Right renal cortex interstitium (tissue), 3 donors: ENCODE data around the gene TRMT2A. TPM values are rescaled to one million over a fixed set of nuclear protein-coding genes. Genes with fewer than 3 reads are reported as not detected.

Experiments
- DNase-seq, 3 donors: peaks; one replicate each; pipeline ENCODE4 v3.0.0-alpha.2; 2013; ENCODE audit warnings: low read depth in 3 of 3, low spot score in 2 of 3
- polyA plus RNA-seq, 3 donors: library from polyadenylated mRNA; unstranded; fragments of 120-200 nt; gene quantifications; one replicate each; pipeline ENCODE4 v1.2.1, GENCODE V29; 2013; ENCODE audit not compliant: insufficient read length in 3 of 3

Gene TRMT2A
- polyA plus RNA-seq, 3 donors, result 40.9 to 48.2 (median 41.4) TPM

DNA sequence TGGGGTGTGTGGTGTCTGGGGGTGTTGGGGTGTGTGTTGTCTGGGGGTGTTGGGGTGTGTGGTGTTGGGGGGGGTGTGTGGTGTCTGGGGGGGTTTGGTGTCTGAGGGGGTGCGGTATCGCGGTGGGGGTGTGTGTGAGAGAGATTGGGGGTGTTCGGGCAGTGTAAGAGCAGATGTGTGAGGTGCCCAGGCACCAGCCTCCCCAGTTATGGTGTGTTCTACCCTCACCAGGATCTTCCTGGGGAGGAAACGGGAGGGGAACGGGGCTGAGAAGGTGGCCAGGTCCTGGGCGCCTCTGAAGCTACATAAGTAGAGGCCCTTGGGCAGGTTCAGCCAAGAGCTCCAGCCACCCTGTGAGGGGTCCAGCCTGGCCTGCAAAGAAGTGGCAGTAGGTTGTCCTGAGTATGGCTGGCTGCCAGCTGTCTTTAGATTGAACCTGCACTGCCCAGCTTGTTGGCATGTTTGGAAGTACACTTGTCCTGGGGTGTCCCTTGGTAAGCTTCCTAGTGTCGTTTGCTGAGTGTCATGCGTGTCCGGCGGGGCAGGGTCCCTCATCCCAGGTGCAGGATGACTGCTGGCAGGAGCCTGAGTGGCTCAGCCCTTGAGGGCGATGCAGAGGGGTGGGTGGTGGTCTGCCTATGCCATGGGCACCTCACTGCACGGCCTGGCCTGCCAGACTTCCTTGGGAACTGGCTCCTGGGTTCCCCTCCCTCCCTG lies 6.5 kb upstream of the TRMT2A start:
- no peak for DNase-seq

DNA sequence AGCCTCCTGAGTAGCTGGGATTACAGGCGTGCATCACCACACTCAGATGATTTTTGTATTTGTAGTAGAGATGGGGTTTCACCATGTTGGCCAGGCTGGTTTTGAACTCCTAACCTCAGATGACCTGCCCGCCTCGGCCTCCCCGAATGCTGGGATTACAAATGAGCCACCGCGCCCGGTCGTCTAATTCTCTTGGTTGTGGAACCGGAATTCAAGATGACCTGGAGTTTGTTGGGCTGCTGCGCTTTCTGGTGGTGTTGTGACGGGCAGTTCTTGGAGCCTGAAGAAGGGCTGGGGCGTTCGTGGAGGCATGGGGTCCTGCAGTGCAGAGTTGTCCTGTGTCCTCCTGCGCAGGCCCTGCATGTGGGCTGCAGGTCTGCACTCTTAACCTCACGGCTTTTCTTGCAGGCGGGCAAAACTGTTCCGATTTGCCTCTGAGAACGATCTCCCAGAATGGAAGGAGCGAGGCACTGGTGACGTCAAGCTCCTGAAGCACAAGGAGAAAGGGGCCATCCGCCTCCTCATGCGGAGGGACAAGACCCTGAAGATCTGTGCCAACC lies 4.9 kb upstream of the TRMT2A start:
- no peak for DNase-seq

DNA sequence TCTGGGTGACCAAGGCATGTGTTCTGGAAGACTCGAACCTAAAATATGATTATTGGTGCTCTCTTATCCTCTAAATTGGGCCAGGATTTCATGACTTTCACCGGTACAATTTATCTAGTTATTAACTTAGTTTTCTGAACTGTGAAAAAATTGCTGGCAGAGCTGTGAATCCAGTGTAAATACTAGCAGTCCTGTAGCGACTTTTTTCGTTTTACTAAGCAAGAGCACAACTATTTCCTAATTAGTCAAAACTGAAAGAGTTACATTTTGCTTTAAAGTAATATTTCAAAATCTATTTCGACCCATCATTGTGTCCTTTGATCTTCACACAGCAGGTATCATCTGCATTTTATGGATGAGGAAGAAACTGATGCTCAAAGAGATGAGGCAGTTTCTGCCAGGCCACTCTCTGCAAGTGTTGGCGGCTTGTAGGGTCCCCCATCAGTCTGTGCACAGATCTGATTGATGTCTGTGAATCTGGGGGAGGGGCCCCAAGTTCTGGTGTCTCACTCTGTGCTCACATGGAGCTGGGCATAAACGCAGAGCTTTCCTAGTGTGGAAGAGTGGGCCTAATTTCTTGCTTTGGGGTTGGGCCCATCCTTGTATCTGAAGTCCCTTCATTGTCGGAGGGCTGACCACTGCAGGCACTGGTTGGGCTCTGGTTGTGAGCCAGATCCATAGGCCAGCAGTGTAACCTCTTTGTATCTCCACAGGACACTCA lies 1.4 kb upstream of the TRMT2A start:
- no peak for DNase-seq

DNA sequence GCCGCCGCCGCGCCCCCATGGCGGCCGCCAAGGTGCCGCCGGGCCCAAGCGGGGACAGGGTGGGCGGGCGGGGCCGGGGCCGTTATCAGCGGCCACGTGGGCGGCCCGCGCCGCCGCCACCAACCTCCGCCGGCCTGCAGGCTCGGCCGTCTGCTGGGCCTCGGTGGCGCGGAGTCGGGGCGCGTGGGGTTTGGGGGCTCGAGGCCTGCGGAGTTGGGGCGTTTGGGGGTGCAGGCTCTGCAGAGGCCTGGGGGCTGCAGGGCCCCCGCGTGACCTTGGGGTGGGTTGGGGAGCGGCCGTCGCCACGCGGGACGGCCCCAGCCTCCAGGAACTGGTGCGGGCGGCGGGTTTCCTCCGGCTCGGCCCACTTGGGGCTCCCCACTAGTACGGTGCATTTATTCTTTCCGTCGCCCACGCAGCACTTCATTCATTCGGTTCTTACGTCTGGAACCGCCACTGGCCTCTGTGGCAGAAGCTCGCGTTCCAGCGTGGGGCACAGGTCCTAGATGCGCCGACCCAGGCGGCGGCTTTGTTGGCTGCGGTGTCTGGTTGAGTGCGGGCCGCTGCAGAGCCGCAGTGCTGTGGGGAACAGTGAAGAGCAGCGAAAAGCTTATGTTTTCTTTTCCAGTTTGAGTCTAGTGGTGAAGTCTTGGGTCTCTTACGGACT lies 740 bp upstream of the TRMT2A start:
- DNase-seq, result no peak

DNA sequence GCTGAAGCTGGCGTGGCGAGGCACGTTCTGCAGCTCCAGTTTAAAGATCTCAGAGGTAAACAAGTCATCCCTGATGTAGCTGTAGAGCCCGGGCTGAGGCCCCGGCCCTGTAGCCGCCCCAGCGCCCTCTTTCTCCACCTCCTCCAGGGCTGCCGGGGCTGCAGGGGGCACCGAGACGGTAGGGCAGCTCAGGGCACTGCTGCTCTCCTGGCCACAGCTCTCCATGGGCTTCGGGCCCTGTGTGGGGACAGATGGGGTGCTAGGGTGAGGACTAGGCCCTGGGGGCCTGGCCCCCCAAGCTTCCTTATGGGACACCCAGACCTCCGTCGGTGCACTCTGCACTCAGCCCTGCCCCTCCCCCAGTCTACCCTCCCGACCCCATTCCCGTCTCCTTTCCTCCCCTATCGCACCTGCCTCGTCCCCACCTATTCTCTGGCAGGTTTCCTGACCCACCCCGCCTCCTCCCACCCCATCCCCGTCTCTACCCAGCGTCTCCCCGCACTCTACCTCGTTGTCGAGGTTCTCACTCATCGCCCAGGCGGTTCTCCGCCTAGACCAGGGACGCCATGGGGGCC lies 563 bp downstream of the TRMT2A start:
- DNase-seq, result no peak

DNA sequence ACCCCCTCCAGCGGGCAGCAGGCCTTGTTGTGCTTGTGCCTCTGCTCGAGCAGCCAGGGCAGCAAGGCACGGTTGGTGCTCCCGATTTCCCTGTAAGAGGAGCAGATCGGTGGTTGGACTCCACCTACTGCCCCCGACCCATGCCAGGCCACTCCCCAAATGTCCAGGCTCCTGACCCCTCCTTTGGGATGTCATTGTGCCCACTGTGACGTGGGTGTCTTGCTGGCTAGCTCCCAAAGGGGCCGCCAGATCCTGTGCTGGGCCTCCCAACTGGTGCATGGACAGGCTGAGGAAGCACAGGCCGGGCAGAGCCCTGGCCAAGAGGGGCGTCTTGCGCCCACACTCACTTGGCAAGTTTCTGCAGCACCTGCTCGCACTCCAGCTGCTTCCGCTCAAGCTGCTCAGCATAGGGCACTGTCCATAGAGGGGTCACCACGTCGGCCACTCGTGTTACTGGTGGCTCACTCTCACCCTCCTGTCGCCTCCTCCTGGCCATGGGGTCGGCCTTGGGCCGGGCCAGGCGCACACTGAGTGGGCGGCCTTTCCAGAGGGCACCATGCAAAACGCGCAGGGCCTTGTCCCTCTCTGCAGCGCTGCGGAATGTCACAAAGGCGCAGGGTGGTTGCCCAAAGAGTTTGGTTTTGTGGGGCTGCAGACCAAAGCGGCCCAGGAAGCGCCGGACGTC lies 1.2 kb downstream of the TRMT2A start, which contains the start of gene RANBP1:
Gene RANBP1, plus strand, starts transcription at position 414 of the 685 bp plus-strand sequence. Its CDS starts 81 bp downstream, at position 495.
- no peak for DNase-seq

DNA sequence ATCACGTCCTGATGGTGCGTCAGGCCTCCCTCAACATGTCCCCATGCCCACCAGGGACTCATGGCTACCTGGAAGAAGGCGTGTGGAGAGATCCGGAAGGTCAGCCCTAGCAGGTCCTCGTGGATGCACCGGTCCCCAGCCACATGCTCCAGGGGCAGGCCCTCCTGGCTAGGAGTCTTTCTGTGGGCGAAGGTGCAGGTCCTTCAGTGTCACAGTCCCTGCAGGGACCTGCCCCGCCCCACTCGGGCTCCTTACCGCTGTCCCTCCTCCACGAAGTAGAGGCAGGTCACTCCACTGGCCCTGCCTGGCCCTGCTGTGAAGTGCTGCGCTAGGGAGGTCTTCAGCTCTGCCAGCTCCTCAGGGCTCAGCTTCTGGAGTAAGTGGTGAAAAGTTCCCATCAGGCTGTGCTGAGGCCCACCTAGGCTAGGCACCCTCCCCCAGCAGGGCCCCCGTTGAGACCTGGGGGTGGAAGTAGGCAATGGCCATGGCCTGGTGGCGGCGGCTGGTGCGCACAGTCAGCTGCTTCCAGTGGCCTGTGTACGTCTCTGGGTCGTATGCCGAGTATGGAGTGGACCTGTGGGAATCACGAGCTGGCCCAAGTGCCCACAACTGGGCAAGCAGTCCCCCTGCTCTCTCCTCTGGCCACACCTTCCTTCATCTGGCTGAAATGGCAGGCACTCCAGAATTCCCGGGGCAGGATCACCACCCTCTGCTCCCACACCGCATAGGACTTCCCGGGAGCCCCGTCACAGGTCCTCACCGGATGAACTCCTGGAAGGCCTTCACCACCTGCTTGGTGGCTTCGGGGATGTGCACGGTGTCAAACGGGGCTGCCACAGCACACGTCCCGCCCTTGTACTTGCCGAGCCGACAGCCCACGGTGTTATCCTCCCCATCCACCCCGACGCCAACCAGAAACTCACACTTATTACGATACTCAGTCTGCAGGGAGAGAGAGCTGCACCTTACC lies 2.2 kb downstream of the TRMT2A start:
- no peak for DNase-seq

DNA sequence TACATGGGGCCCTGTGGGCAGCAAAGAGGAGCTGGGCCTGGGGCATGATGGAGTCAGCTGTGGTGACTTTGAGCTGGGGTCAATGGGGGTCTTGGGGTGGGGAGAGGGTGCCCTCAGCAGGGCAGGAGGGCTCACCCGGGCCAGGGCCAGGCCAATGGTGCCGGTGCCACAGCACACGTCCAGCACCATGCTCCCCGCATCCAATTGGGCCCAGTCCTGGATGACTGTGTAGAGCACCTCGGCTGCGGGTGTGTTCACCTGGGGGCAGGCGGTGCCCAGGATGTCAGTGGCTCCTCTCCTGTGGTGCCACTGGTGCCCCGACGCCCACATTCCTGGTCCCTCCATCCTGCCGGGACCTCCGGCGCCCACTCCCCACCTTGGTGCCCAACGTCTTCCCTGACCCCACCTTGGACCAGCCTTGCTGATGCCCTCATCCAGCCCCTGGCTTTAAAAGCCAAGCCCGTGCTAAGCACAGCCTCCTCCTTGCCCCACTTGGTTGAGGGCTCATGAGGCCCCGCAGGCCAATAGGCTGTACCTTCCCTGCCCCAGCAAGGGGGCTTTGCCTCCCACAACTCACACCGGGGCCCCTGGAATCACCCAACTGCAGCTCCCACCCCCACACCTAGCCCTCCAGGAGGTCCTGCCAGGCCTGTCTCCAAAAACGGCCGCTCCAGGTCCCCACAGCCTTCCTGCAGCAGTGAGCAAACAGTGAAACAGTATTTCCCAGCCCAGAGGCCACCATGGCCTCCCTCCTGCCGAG lies 3.3 kb downstream of the TRMT2A start:
- no peak for DNase-seq

DNA sequence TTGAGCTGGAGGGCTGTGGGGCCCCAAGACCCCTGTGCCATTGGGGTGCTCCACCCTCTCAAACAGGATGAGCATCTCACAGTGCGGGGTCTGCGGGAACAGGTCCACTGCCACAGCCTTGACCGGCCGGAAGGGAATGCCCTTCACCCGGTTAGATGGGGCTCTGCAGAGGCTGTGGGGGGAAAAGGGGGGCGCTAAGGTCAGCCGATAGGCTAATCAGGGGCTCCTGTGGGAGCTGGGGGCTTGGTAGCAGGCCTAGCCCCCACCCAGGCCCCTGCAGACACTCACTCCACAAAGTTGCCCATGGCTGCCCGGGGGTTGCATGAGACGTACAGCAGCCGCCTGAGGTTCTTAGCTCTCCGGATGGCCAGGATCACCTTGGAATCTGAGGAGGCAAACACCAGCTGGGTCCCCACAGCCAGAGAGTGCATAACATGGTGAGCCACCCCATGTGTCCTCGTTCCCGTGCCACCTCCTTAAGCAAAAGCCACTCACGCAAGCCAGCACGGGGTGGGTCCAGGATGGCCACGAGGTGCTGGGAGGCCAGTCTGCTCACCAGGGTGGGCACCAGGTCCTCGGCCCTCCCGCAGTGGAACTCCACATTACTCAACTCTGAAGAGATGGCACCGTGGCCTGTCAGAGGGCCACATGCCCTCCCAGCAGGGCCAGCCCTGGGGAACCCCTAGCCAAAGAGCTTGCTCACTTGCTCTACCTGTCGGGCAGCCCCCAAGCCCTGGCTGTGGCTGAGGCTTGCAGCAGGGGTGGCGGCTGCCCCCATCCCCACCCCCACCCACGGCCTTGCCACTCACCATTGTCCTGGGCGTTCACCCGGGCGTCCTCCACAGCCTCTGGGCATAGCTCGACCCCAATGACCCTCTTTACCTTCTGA lies 4.2 kb downstream of the TRMT2A start:
- no peak for DNase-seq

DNA sequence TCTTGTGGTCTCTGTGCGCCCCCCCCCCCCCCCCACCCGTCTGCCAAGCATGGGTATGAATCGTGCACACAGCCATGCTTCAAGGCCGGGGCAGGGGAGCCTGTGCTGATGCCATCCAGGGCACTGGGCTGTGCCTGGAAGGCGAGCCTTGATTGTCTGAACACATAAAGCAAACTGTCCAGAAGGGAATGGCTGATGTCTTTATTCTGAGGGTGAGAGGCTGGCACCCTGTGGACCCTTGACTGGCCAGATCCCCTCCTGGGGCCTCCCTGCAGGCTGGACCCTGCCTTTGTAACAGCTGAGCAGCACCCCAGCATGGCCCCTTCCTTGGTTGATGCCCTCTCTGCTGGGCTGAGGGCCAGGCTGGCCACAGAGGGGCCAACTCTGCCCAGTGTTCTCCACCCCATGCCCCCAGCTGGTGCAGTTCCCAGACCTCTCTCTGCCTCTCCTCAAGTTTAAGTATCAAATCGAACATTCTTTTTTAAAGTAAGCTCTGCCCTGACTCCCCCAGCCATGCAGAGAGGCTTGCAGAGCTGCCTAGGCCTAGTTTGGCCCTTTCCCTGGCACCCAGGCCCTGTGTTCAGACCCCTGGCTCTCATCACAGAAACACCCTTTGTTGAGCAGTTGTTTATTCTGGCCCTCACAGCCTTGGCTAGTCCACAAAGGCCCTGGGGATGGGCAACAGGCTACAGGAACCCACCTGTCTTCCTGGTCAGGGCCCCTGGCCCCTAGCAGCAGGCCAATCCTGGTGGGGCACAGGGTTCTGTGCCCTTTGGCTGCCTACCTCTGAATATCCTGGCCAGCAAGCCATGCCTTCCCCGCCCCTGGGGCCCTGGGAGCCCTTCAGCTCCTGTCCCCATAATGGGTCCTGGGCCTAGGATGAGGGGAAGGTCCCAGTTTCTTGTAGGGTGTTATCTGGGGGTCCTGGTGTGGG lies 5.1 kb downstream of the TRMT2A start:
- no peak for DNase-seq

DNA sequence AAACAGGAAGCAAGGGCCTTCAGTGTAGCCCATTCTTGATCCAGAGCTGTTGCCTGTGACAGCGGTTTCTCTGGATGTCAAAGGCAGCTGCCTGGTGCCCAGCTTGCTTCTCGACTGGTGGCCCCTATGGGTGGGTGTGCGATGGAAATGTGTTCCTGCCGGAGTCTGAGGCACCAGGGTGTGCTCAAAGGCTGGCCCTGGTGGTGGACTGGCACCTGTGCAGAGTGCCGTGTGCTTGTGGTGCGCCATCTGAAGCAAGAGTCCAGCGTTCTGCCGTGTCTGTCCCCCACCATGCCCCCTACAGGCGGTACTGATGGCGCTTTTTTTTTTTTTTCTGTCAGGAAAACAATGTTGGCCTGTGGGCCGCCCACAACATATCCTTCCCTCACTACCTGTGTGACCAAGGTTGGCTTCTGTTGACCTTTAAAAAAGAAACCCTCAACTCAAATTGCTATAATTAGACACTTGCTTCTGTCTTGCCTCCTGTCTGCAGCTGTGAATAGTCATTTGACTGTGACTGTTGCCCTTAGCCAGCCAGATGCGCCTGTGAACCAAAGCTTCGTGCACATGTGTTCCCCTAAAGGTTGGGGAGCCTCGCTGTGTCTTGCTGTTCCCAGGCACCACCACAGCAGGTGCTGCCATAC lies 5.9 kb downstream of the TRMT2A start:
- no peak for DNase-seq

DNA sequence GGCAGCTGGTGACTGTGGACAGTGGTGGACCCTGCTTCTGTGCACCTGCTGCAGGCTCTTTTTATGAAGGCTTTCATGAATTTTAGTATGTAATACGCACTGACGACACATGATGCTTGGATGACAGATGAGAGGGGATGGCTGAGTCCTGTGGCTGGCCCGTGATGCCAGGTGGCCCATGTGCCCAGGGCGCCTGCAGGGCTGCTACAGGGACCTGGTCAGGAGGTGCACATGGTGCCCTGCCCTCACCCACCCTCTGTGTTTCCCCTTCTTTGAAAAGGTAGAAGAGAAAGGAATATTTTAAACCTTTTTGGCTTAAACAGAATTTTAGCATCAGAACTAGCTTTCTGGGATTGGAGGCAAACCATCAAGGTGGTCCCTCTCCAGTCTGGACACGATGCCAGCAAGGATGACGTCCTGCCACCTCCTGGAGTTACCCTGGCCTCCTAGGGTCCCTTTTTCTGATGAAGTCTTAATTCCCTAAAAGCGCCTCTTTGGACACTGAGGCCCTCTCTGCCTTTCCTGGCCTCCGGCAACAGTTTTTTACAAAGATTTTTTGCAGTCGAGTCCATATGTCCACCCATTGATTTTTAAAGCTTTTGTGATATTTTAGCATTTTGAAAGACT lies 6.6 kb downstream of the TRMT2A start:
- no peak for DNase-seq

DNA sequence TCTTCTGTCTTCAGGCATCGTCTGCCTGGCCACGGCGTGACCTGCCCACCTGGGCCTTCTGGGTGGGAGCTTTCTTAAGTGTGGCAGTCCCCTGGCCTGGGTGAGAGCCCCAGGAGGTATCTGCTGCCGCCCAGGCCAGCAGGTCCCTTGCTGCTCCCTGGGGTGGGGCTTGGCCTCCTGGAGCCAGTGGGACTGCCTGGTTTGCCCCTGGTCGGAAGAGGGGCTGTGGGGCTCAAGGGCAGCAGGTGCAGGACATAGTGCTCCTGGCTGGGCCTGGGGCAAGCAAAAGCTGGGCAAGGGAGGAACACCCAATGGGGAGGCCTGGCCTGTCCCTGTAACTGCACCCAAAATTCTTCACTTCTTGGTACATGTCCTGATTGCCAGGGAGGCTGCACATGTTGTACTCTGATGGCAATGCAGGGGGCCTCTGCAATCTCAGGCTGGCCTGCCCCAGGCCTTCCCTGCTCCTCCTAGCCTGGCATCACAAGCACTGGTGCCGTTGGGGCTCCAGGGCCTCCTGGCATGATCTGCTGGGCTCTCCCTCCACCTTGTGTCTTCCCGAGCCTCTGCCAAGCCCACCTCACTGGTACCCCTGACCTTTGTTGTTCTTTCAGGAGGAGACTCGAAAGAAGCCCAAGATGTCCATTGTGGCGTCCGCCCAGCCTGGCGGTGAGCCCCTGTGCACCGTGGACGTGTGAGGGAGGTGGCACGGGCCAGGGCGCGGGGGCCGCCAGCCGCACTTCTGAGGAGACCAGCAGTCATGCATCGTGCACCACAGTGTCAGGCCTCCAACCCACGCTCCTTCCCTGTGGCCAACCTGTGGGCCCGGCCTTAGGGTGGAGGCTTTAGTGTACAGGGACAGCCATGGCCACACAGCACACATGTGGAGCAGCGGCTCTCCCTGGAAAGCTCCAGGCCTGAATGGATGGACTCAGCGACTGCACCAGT lies 7.3 kb downstream of the TRMT2A start:
- no peak for DNase-seq

DNA sequence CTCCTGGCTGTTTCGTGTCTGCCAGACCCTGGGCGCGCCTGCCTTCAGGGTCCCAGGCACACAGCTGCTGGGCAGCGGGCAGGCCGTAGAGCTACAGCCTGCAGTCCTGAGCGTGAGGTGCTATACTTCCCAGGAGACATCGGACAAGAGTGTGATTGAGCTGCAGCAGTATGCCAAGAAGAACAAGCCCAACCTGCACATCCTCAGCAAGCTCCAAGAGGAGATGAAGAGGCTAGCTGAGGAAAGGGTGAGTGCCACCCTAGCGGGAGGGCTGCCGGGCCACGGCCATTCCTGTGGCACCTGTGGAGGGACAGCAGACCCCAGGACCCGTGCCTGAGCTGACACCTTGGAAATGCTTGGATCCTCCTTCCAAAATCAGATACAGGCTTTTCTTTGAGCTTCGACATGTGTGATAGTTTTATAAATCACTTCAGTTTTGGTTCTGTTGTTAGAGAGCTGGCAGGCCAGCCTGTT lies 8.2 kb downstream of the TRMT2A start:
- DNase-seq, result no peak
